Endothelial cell of umbilical vein (primary cell): ENCODE measurements around the gene ARF6. TPM values are rescaled to one million over a fixed set of nuclear protein-coding genes. Genes with fewer than 3 reads are reported as not detected.

Source experiments
- BruUV-seq: library from RNA; stranded (reverse); fragments of 400-500 nt; replicated peaks from 2 replicates; lab custom pipeline; 2021; lab: Mats Ljungman, UMichigan
- CTCF ChIA-PET: fragments of 300-600, 350-600 bp; sonication (Branson Sonifier 250); formaldehyde crosslinking; loops from one replicate; lab custom pipeline; 2021; ENCODE audit warnings: antibody characterized with exemption, inconsistent platforms; lab: Charles Lee
- POLR2A ChIA-PET: fragments of 300-600, 350-600 bp; sonication (Branson Sonifier 250); formaldehyde crosslinking; loops from one replicate; lab custom pipeline; 2021; ENCODE audit warnings: antibody characterized with exemption, inconsistent platforms; lab: Charles Lee
- DNase-seq: peaks from one replicate; pipeline ENCODE4 v3.0.0-alpha.2; 2011; ENCODE audit warnings: low read depth, low spot score
- FAIRE-seq: peaks from 2 replicates; lab custom pipeline; 2011; peaks lifted over from hg19 to GRCh38; lab: Jason Lieb, UNC
- H2AFZ ChIP-seq: 2 replicates; pipeline ENCODE4 v1.6.0; 2012; ENCODE audit warnings: low read depth, low read length, control low read depth, inconsistent platforms
- H3K27ac ChIP-seq: 2 replicates; pipeline ENCODE4 v1.5.1; 2011; ENCODE audit warnings: low read depth, mild to moderate bottlenecking, control low read depth, low read length, moderate library complexity; ENCODE audit not compliant: insufficient read depth
- H3K27me3 ChIP-seq, 2 experiments: 2 replicates each; pipeline versions ENCODE4 v1.6.0 to v1.6.1; 2011; ENCODE audit warnings: low read length in 2 of 2, mixed read lengths in 1 of 2; ENCODE audit not compliant: control insufficient read depth in 2 of 2, insufficient read depth in 2 of 2
- H3K36me3 ChIP-seq, 2 experiments: 2 replicates in 1 of 2; 3 replicates in 1 of 2; pipeline ENCODE4 v1.5.1; 2011; ENCODE audit warnings: low read length in 2 of 2, mild to moderate bottlenecking in 1 of 2, moderate library complexity in 1 of 2; ENCODE audit not compliant: control insufficient read depth in 2 of 2, insufficient read depth in 2 of 2; ENCODE audit errors: extremely low read depth in 1 of 2
- H3K4me1 ChIP-seq: 3 replicates; pipeline ENCODE4 v1.5.1; 2011; ENCODE audit warnings: mild to moderate bottlenecking, low read length; ENCODE audit not compliant: control insufficient read depth, insufficient read depth; ENCODE audit errors: extremely low read depth
- H3K4me2 ChIP-seq: 2 replicates; pipeline ENCODE4 v1.6.1; 2011; ENCODE audit warnings: low read length, control low read depth, mixed read lengths; ENCODE audit not compliant: insufficient read depth
- H3K4me3 ChIP-seq, 3 experiments: fragments of 200-600 bp in 1 of 3; sonication (generic), shearing (Covaris generic) in 1 of 3; replicated peaks in 1 of 3; 2 replicates each; pipeline ENCODE4 v1.5.1; 2011 to 2016; ENCODE audit warnings: control low read depth in 3 of 3, low read length in 3 of 3, mild to moderate bottlenecking in 2 of 3, inconsistent platforms in 1 of 3, low read depth in 1 of 3, moderate library complexity in 1 of 3; ENCODE audit not compliant: insufficient read depth in 1 of 3
- H3K79me2 ChIP-seq: 2 replicates; pipeline ENCODE4 v1.6.0; 2012; ENCODE audit warnings: low read length, inconsistent platforms; ENCODE audit not compliant: control insufficient read depth, insufficient read depth
- H3K9ac ChIP-seq: replicated peaks from 2 replicates; pipeline ENCODE3; 2011; ENCODE audit warnings: low read length, control low read depth; ENCODE audit not compliant: insufficient read depth; ENCODE audit errors: extremely low read depth
- H3K9me1 ChIP-seq: replicated peaks from 3 replicates; pipeline ENCODE4 v1.6.0; 2011; ENCODE audit warnings: mild to moderate bottlenecking, low read length; ENCODE audit not compliant: control insufficient read depth, insufficient read depth; ENCODE audit errors: extremely low read depth
- H3K9me3 ChIP-seq: replicated peaks from 2 replicates; pipeline ENCODE4 v1.5.1; 2012; ENCODE audit warnings: low read length, inconsistent platforms; ENCODE audit not compliant: control insufficient read depth, insufficient read depth
- H4K20me1 ChIP-seq: replicated peaks from 2 replicates; pipeline ENCODE3; 2011; ENCODE audit warnings: mild to moderate bottlenecking, low read length; ENCODE audit not compliant: control insufficient read depth, insufficient read depth; ENCODE audit errors: extremely low read depth
- EZH2 ChIP-seq: IDR thresholded peaks from 2 replicates; pipeline ENCODE4 v1.6.1; 2012; ENCODE audit warnings: borderline replicate concordance, low read depth, mild to moderate bottlenecking, moderate library complexity, low read length, inconsistent platforms; ENCODE audit not compliant: severe bottlenecking
- FOS ChIP-seq: IDR thresholded peaks from 2 replicates; pipeline ENCODE4 v1.6.1; 2011; ENCODE audit warnings: mild to moderate bottlenecking, low read length, moderate library complexity, borderline replicate concordance; ENCODE audit not compliant: insufficient read depth
- GATA2 ChIP-seq: IDR thresholded peaks from 2 replicates; pipeline ENCODE4 v1.7.0; 2011; ENCODE audit warnings: low read depth, mild to moderate bottlenecking, moderate library complexity, mixed read lengths, low read length; ENCODE audit not compliant: insufficient read length, insufficient read depth
- JUN ChIP-seq: IDR thresholded peaks from 2 replicates; pipeline ENCODE4 v1.6.1; 2011; ENCODE audit warnings: borderline replicate concordance, low read depth; ENCODE audit not compliant: insufficient read length, insufficient read depth
- MYC ChIP-seq: IDR thresholded peaks from one replicate; pipeline ENCODE4 v1.6.1; 2011; ENCODE audit warnings: mild to moderate bottlenecking, low read depth, low read length
- POLR2A ChIP-seq: IDR thresholded peaks from 2 replicates; pipeline ENCODE4 v1.6.1; 2012; ENCODE audit warnings: low read depth, mild to moderate bottlenecking, control low read depth, low read length
- POLR2AphosphoS5 ChIP-seq: IDR thresholded peaks from 2 replicates; pipeline ENCODE4 v1.6.1; 2012; ENCODE audit warnings: low read depth, mild to moderate bottlenecking, control low read depth, low read length, moderate library complexity; ENCODE audit not compliant: insufficient read depth
- dilution Hi-C: fragments of 300-500 bp; cut with MboI; formaldehyde crosslinking; loops from one replicate; pipeline ENCODE4 v1.15.0; 2019; ENCODE audit warnings: low sequenced_read_pairs; ENCODE audit not compliant: extremely low pct_ligation_motif_present
- intact Hi-C: fragments of 100-400 bp; cut with micrococcal nuclease; formaldehyde crosslinking; loops from one replicate; pipeline ENCODE4 v1.10.0; 2022
- polyA plus RNA-seq, 4 experiments: library from polyadenylated mRNA; depleted of rRNA in 3 of 4; stranded (reverse) in 3 of 4; unstranded in 1 of 4; fragments of >200 nt; gene quantifications; 2 replicates each; pipeline versions ENCODE4 v1.2.1 to v1.2.3, GENCODE V29; 2011 to 2012; ENCODE audit warnings: missing spikeins in 1 of 4
- total RNA-seq: library from RNA; stranded (reverse); gene quantifications from 2 replicates; pipeline ENCODE4 v1.2.3, GENCODE V29; 2021
- TF ChIP-seq, protein P1 (sequence below): IDR thresholded peaks from 2 replicates; pipeline ENCODE4 v1.6.1; 2011; ENCODE audit not compliant: insufficient read depth, insufficient read length
- TF ChIP-seq, protein P2 (sequence below), 2 donors: IDR thresholded peaks; 1 replicate in 1 of 2; 2 replicates in 1 of 2; pipeline ENCODE4 v1.5.1; 2011; ENCODE audit warnings: low read length in 2 of 2, mild to moderate bottlenecking in 2 of 2, moderate library complexity in 2 of 2, control low read depth in 1 of 2, inconsistent platforms in 1 of 2, low read depth in 1 of 2; ENCODE audit not compliant: insufficient read depth in 1 of 2; ENCODE audit errors: extremely low read depth in 1 of 2

The ARF6 gene
- total and polyA plus RNA-seq, 2 donors (not counting 3 experiments of a cell fraction or from before 2014, with no cell fraction given), result 21.7 to 73.6 TPM

DNA sequence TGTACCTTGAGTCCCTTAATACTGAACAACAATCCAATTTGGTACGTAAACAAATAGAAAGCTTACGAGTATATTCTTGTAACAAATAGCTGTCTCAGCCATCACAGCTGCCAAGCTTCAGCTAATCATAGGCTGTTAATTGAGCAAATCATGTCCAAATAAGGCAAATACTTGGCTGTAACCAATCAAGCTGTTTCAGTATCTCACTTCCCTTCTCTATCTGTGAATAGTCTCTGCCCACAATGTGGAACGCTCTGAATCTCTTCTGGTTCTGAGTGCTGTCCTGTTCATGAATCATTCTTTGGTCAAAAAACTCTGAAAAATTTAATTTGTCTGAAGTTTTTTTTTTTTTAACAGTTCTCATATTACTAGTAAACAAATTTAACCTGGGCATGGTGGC is 34.5 kb upstream of the ARF6 start:
- Histone ChIP-seq H3K27me3 (no peaks in the 10 kb centered on the region), H2AFZ (no peak overlapping the region), H3K9me1 (no peaks in the 10 kb centered on the region), H3K9ac (no peak overlapping the region), H3K36me3 (no peaks in the 10 kb centered on the region), H3K4me2 (no peak overlapping the region), H3K4me3 (no peak overlapping the region), H3K27ac (no peak overlapping the region), H4K20me1 (no peaks in the 10 kb centered on the region), H3K9me3 (no peaks in the 10 kb centered on the region), H3K79me2 (no peaks in the 10 kb centered on the region), H3K4me1 (peaks cover 9% of the 10 kb centered on the region)
- POLR2A ChIA-PET, result interaction anchor here (0.7 kb wide), 1 partner anchor 52 kb away, joined by 5 read pairs; no protein-coding TSS in a partner anchor
- no peak for DNase-seq
- intact Hi-C loops (no loop called here), dilution Hi-C loops (no loop called here)
- no peak for FAIRE-seq
- CTCF ChIA-PET, result interaction anchor here (0.9 kb wide), 1 partner anchor 9 kb away, joined by 3 read pairs; no protein-coding TSS in a partner anchor
- TF ChIP-seq, protein P1, sequence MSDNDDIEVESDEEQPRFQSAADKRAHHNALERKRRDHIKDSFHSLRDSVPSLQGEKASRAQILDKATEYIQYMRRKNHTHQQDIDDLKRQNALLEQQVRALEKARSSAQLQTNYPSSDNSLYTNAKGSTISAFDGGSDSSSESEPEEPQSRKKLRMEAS, result no peak
- TF ChIP-seq GATA2, result no peak
- BruUV-seq, result no TSS peak

DNA sequence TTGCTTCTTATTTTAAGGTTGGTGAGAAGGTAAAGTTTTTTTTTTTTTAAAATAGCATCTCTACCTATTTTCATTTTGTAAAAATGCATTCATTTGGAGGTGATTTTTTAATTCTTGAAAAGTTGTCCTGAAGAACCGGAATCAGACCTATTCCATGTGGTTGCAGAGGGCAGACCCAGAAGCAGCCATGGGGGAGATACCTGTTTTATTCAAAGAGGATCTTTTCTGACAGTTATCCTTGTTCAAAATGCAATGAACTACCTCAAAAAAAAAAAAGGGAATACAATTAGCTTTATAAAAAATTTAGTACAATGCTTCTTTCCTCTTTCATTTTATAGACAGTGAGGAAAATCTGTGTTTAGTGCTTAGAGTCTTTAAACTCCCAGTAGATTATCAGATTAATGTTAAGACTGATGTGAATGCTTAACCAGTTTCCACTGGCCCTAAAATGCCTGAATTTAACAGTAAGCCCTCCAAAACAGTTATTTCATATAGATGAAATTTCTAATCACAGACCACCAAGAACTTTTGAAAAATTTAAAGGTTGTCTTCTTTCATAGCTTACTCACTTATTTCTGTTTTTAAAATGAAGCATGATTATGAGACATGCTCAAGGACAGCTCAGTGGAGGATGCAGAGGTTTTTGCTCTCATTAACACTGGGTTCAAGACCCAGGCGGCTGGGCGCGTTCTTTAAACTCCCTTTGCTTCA is 31.7 kb upstream of the ARF6 start:
- intact Hi-C loops (no loop called here), dilution Hi-C loops (loop anchor here (10.0 kb wide), 1 partner anchor 244 kb away; no protein-coding TSS in a partner anchor)
- H3K9me1 ChIP-seq, result no peaks in the 10 kb centered on the region
- no peaks in the 10 kb centered on the region for H3K36me3 ChIP-seq
- H3K27ac ChIP-seq, result peak overlapping the region; percentile 77
- peak overlapping the region; percentile 59 to 91 (median 73) for H3K4me3 ChIP-seq
- peak overlapping the region; percentile 96 for H3K4me2 ChIP-seq
- H4K20me1 ChIP-seq, result no peaks in the 10 kb centered on the region
- peaks cover 15% of the 10 kb centered on the region for H3K4me1 ChIP-seq
- peak overlapping the region; percentile 98 for H2AFZ ChIP-seq
- FAIRE-seq (no peak), DNase-seq (no peak)
- TF ChIP-seq EZH2 (no peak), FOS (no peak), MYC (no peak), GATA2 (no peak), POLR2A (no peak), JUN (no peak), POLR2AphosphoS5 (no peak)
- TF ChIP-seq, protein P2, sequence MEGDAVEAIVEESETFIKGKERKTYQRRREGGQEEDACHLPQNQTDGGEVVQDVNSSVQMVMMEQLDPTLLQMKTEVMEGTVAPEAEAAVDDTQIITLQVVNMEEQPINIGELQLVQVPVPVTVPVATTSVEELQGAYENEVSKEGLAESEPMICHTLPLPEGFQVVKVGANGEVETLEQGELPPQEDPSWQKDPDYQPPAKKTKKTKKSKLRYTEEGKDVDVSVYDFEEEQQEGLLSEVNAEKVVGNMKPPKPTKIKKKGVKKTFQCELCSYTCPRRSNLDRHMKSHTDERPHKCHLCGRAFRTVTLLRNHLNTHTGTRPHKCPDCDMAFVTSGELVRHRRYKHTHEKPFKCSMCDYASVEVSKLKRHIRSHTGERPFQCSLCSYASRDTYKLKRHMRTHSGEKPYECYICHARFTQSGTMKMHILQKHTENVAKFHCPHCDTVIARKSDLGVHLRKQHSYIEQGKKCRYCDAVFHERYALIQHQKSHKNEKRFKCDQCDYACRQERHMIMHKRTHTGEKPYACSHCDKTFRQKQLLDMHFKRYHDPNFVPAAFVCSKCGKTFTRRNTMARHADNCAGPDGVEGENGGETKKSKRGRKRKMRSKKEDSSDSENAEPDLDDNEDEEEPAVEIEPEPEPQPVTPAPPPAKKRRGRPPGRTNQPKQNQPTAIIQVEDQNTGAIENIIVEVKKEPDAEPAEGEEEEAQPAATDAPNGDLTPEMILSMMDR (IDR thresholded peaks at IDR 0.05; ENCODE audit: extremely low read depth in 1 of 2, insufficient read depth in 1 of 2, low read depth in 1 of 2, low read length in 2 of 2), result no peak
- TF ChIP-seq, protein P1, result no peak
- H3K9ac ChIP-seq, result peak overlapping the region; percentile 94
- BruUV-seq, result no TSS peak
- CTCF ChIA-PET, result interaction anchor here (0.8 to 11.0 kb wide), 23 partner anchors 8 to 699 kb away, joined by 3 to 242 read pairs (median 7); partner anchors contain the start of genes ATL1, DNAAF2, KLHDC2 and NEMF
- no peaks in the 10 kb centered on the region for H3K27me3 ChIP-seq
- POLR2A ChIA-PET, result interaction anchor here (0.9 to 2.3 kb wide), 2 partner anchors 9 to 94 kb away, joined by 3 to 9 read pairs; partner anchors contain the start of genes KLHDC2 and NEMF
- no peaks in the 10 kb centered on the region for H3K79me2 ChIP-seq
- no peaks in the 10 kb centered on the region for H3K9me3 ChIP-seq
